Measurements from ENCODE around the gene TEC. TPM values are rescaled to one million over a fixed set of nuclear protein-coding genes. Genes with fewer than 3 reads are reported as not detected.
"Not testable (repeated sequence)": the region's sequence is repeated elsewhere in the genome, so short reads cannot be mapped to it uniquely, and the experiment has no call there.

TEC gene
- total and polyA plus RNA-seq, 3 donors from 2014 or later: 3.5 to 10.8 (median 9.2) TPM

GRCh38 chr4:48188390-48188789 lies 81.2 kb downstream of the TEC start:
- H3K9me3 ChIP-seq: no peaks in the 10 kb centered on the region
- H3K27me3 ChIP-seq: no peaks in the 10 kb centered on the region
- no peak for TF ChIP-seq POLR2A (IDR thresholded peaks at IDR 0.05)
- TF ChIP-seq CTCF (IDR thresholded peaks at IDR 0.05): no peak
- no peak overlapping the region for H3K27ac ChIP-seq
- no peaks in the 10 kb centered on the region for H3K36me3 ChIP-seq (ENCODE audit: low read depth, missing control alignments)
- no peaks in the 10 kb centered on the region for H3K4me1 ChIP-seq
- DNase-seq: no peak
- 92 to 98% methylated on average over 2 of the region's 2 CpGs for WGBS, 2 donors
- no peak overlapping the region for H3K4me3 ChIP-seq
- intact Hi-C loops (cut with DNase I; ENCODE audit: low total_unique reads): no loop called here

DNA sequence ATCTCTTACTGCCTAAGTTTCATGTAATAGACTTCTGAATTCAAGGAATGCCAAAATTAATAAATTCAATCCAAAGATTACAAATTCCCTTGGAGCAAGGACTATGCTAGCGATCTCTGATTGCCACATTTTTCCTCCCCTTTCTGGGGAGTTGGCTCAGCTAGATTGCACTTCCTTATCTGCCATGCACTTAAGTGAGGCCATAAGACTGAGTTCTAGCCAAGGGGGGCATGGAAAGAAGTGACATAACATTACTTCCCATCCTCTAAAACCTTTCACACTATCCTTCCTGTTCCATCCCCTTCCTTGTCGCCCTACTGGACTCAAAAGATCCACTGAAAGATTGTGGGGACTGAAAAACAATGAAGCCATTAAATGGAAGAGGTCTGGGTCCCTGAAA lies 81.8 kb downstream of the TEC start:
- no peaks in the 10 kb centered on the region for H3K9me3 ChIP-seq
- intact Hi-C loops (cut with DNase I; ENCODE audit: low total_unique reads): no loop called here
- H3K27me3 ChIP-seq: no peaks in the 10 kb centered on the region
- TF ChIP-seq CTCF (IDR thresholded peaks at IDR 0.05): no peak
- TF ChIP-seq POLR2A (IDR thresholded peaks at IDR 0.05): no peak
- no peak overlapping the region for H3K27ac ChIP-seq
- WGBS, 2 donors: 33 to 61% methylated on average over 2 of the region's 2 CpGs
- H3K4me1 ChIP-seq: no peaks in the 10 kb centered on the region
- DNase-seq: no peak
- no peaks in the 10 kb centered on the region for H3K36me3 ChIP-seq (ENCODE audit: low read depth, missing control alignments)
- H3K4me3 ChIP-seq: no peak overlapping the region

GRCh38 chr4:48187066-48187465 lies 82.6 kb downstream of the TEC start:
- intact Hi-C loops (cut with DNase I; ENCODE audit: low total_unique reads): not testable (repeated sequence)
- WGBS, 2 donors: 68 to 73% methylated on average over 4 to 5 of the region's 5 CpGs

DNA sequence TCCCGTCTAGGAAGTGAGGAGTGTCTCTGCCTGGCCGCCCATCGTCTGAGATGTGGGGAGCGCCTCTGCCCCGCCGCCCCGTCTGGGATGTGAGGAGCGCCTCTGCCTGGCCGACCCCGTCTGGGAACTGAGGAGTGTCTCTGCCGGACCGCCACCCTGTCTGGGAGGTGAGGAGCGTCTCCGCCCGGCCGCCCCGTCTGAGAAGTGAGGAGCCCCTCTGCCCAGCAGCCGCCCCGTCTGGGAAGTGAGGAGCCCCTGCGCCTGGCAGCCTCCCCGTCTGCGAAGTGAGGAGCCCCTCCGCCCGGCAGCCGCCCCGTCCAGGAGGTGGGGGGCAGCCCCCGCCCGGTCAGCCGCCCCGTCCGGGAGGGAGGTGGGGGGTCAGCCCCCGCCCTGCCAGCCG lies 83.2 kb downstream of the TEC start:
- H3K9me3 ChIP-seq; intact Hi-C loops (cut with DNase I; ENCODE audit: low total_unique reads); H3K36me3 ChIP-seq (ENCODE audit: low read depth, missing control alignments); DNase-seq; H3K4me1 ChIP-seq; H3K27ac ChIP-seq; H3K27me3 ChIP-seq: not testable (repeated sequence)
- 78 to 86% methylated on average over 4 to 15 of the region's 33 CpGs for WGBS, 2 donors
- peak overlapping the region in 1 of 2 donors; percentile 20 for H3K4me3 ChIP-seq

More at GRCh38 chr4:48187066-48187465, 82.6 kb downstream of the TEC start:
- not testable (repeated sequence) for DNase-seq; H3K27ac ChIP-seq; H3K4me3 ChIP-seq; H3K9me3 ChIP-seq; H3K27me3 ChIP-seq; H3K36me3 ChIP-seq (ENCODE audit: low read depth, missing control alignments); H3K4me1 ChIP-seq

- Histone ChIP-seq H3K36me3 (ENCODE audit: low read depth, missing control alignments) (no peaks in the 10 kb centered on the region), H3K27me3 (no peaks in the 10 kb centered on the region), H3K4me3 (no peak overlapping the region), H3K9me3 (no peaks in the 10 kb centered on the region), H3K27ac (no peak overlapping the region), H3K4me1 (no peaks in the 10 kb centered on the region)
- intact Hi-C loops (cut with DNase I; ENCODE audit: low total_unique reads): no loop called here
- DNase-seq: no peak
- 87 to 88% methylated on average over 3 of the region's 3 CpGs for WGBS, 2 donors
- TF ChIP-seq CTCF (IDR thresholded peaks at IDR 0.05): no peak
- TF ChIP-seq POLR2A (IDR thresholded peaks at IDR 0.05): no peak
These were observed 84.8 kb downstream of the TEC start for GRCh38 chr4:48184882-48185281.

GRCh38 chr4:48180234-48180633 lies 89.4 kb downstream of the TEC start:
- TF ChIP-seq CTCF (IDR thresholded peaks at IDR 0.05) (no peak), POLR2A (IDR thresholded peaks at IDR 0.05) (no peak)
- H3K4me1 ChIP-seq: no peaks in the 10 kb centered on the region
- no peak for DNase-seq
- no peak overlapping the region for H3K27ac ChIP-seq
- H3K36me3 ChIP-seq (ENCODE audit: low read depth, missing control alignments): no peaks in the 10 kb centered on the region
- no peaks in the 10 kb centered on the region for H3K27me3 ChIP-seq
- intact Hi-C loops (cut with DNase I; ENCODE audit: low total_unique reads): no loop called here
- no peak overlapping the region for H3K4me3 ChIP-seq
- H3K9me3 ChIP-seq: no peaks in the 10 kb centered on the region

Measured in testis (tissue), 3 donors.